ENCODE data around the gene ADAMTSL4. TPM values are rescaled to one million over a fixed set of nuclear protein-coding genes. Genes with fewer than 3 reads are reported as not detected.
"Not testable (repeated sequence)": the region's sequence is repeated elsewhere in the genome, so short reads cannot be mapped to it uniquely, and the experiment has no call there.

The ADAMTSL4 gene
- total and polyA plus RNA-seq, 9 of the 15 experiments (the other 6 are each of a cell fraction or from before 2014, with no cell fraction given) = 12.7 to 212 (median 35.6) TPM

GRCh38 chr1:150596976-150597375 is 47.8 kb downstream of the ADAMTSL4 start (continued):
- no peak for TF ChIP-seq ELK3 (CRISPR knock-in tag; IDR thresholded peaks at IDR 0.05)

GRCh38 chr1:150598346-150598745 is 49.1 kb downstream of the ADAMTSL4 start:
- 32% methylated on average over 4 of the region's 4 CpGs for WGBS (ENCODE audit: insufficient coverage, low coverage, missing lambda C conversion rate)
- BruUV-seq (replicated peaks); H3K36me3 ChIP-seq (ENCODE audit: control insufficient read depth, insufficient read depth, low read length); CTCF ChIA-PET (ENCODE audit: low intra/inter-chr PET ratio); H3K4me2 ChIP-seq (ENCODE audit: insufficient read depth, low read length); ATAC-seq; in situ Hi-C loops (cut with MboI); H3K27me3 ChIP-seq (ENCODE audit: control insufficient read depth in 2 of 2, insufficient read depth in 2 of 2, low read length in 2 of 2); H3K79me2 ChIP-seq (ENCODE audit: control insufficient read depth, insufficient read depth, low read length); H3K9me3 ChIP-seq (replicated peaks; ENCODE audit: control insufficient read depth, insufficient read depth, low read depth, low read length); H4K20me1 ChIP-seq (replicated peaks; ENCODE audit: control insufficient read depth, insufficient read depth, low read length); H3K27ac ChIP-seq (ENCODE audit: extremely low read depth, low read depth, low read length); intact Hi-C loops (cut with micrococcal nuclease); H3K9me1 ChIP-seq (ENCODE audit: control insufficient read depth, insufficient read depth, low read length); H3K4me1 ChIP-seq (replicated peaks in 1 of 2; ENCODE audit: control insufficient read depth in 2 of 2, insufficient read depth in 2 of 2, low read length in 2 of 2); H3K9ac ChIP-seq (ENCODE audit: insufficient read depth in 1 of 2, low read depth in 2 of 2, low read length in 2 of 2); FAIRE-seq; H3K4me3 ChIP-seq; DNase-seq (ENCODE audit: extremely low read depth in 1 of 4, low spot score in 3 of 4); H2AFZ ChIP-seq (ENCODE audit: low read depth, low read length); TF ChIP-seq ATF3 (CRISPR knock-in tag; conservative IDR thresholded peaks at IDR 0.05); JUND (tag; IDR thresholded peaks at IDR 0.05; ENCODE audit: borderline replicate concordance, low read depth, low read length): not testable (repeated sequence)
- TF ChIP-seq ATF3 (IDR thresholded peaks at IDR 0.05) (peak; percentile 70), JUND (IDR thresholded peaks at IDR 0.05; ENCODE audit: borderline replicate concordance, low read depth, low read length) (0 out of 2 replicates have a peak, but pooled peaks have one; percentile 15)
- POLR2A ChIA-PET = interaction anchor here (1.1 kb wide), 1 partner anchor 21 kb away, joined by 3 read pairs; no protein-coding TSS in a partner anchor

Data from K562 (cell line).